Left lobe of liver (tissue), 2 donors: ENCODE data around the gene HELQ. TPM values are rescaled to one million over a fixed set of nuclear protein-coding genes. Genes with fewer than 3 reads are reported as not detected.

Experiments
- ATAC-seq: fragments of 200-7000 bp; cut with Tn5 transposase; one replicate; pipeline ENCODE4 v1.9.1; 2020; ENCODE audit warnings: mild to moderate bottlenecking, moderate library complexity
- DNase-seq: peaks from one replicate; pipeline ENCODE4 v3.0.0-alpha.2; 2020; ENCODE audit warnings: low spot score
- total RNA-seq: library from RNA; stranded (reverse); gene quantifications from one replicate; pipeline ENCODE4 v1.2.1, GENCODE V29; 2021
- donor health status: DM: no; HTN: no; CAD: no; lungs with moderate emphysema.
- donor health status: DM: no; HTN: yes; CAD: no.

HELQ gene
- total RNA-seq, 1 donor from 2014 or later, result 6.7 TPM

DNA sequence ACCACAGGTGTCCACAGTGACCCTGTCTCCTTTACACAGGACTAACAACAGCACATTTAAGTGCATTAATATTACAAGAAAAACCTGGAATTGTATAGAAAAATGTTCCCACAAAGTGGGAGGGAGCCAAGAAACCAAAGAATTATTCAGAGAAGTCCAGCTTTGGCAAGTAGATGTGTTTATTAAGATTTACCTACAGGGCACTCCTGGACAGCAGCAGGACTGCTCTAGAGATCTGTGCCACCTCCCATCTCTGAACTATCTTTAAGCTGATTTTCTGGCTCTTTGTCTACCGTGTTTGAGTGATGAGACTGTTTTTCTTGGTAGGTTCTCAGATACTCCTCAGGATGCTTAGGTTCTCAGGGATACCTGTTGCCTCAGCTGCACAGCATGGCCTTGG, 82.7 kb downstream of the HELQ start:
- ATAC-seq (no peak), DNase-seq (no peak)

DNA sequence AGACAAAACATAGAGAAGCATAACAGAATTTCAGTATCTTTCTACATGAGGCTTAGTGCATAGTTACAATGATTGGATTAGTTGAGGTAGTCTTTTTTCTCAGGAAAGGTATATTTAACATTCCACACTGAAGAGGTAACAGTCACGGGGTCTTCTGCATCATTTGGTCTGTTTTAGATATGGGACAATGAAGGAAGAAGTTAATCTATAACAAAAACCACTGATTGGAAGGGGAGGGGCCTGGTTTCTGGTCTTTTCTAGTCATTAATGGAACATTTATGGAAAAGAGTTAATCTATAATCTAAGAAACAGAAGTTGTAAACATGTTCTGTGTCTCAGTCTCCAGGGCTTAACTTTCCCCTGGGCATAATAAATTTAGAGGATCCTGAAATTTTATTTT, 83.7 kb downstream of the HELQ start:
- ATAC-seq, result no peak
- DNase-seq, result no peak

- DNase-seq (no peak), ATAC-seq (no peak)
Observed at GRCh38 chr4:83371235-83371634, 84.4 kb downstream of the HELQ start.

- DNase-seq, result no peak
- no peak for ATAC-seq
Observed at GRCh38 chr4:83370640-83370906, 85.0 kb downstream of the HELQ start.

GRCh38 chr4:83369831-83370639, 85.6 kb downstream of the HELQ start:
- DNase-seq, result no peak
- peak; percentile 16 for ATAC-seq

DNA sequence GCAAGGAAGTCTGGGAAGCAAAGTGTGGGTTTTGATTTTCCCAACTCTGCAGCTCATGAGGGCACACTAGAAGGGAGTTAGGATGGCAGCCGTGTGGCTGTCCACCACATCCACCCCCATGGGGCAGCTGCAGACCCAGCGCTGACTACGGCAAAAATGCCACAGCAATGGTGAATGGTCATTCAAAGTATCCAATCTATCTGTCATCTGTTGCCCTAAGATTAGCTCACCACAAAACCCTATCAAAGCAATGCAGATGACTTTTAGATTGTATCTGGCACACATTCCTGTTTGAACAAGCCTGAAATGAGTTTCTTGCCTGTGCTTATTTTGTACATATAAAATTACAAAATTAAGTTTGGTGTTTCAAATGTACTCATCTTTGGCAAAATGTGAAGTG, 91.3 kb downstream of the HELQ start:
- ATAC-seq (no peak), DNase-seq (no peak)

- no peak for DNase-seq
- ATAC-seq, result peak; percentile 72
Observed at GRCh38 chr4:83362492-83363329, 92.9 kb downstream of the HELQ start.

DNA sequence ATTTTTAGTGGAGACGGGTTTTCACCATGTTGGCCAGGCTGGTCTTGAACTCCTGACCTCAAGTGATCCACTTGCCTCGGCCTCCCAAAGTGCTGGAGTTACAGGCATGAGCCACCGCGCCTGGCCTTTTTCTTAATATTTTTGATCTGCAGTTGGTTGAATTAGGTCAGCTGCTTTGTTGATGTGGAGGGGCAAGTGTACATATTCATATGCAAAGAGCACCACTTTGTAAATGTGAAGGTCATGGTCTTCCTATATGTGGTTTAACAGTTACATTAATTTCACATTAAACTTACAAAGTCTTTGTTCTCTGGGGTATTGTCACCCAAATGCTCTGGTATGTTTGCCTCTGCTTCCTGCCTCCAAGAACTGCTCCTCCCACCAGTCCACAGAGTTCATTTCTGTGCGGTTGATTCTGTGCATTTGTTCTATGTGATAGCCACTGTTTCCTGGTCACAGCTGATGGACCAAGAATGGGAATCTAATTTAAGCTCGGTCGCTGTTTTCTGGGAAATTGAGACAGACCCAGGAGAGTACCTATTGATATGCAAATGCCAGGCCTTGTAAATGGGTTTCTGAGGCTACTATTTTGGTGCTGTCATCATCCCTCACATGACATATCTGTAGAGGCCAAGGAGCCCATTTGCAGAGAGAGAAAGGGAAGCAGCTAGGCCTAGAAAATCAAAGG, 94.1 kb downstream of the HELQ start:
- no peak for ATAC-seq
- DNase-seq, result no peak

- ATAC-seq (no peak), DNase-seq (no peak)
Observed at GRCh38 chr4:83360018-83360417, 95.6 kb downstream of the HELQ start.

DNA sequence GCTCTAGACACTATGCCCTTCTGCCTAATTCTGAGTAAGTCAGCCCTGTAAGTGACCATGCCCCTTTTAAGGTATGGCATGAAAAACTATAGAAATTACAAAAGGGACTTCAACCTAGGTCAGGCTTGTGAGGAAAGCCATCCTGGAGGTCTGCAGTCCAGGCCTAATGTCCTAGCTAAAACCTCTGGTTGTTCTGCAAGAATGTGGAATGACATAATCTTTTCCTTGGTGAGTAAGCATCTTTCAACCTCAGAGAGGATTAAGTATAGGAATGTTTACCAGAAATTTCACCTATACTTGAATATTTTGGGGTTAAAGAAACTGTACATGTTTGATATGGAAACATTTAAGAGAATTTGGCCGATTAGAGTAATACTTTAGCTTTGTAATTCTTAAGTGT, 97.2 kb downstream of the HELQ start:
- DNase-seq, result no peak
- ATAC-seq, result no peak

Other genes with a start within 250 kb of the HELQ start
- gene COQ2, start 171.0 kb downstream of the HELQ start, total RNA-seq, result 10.3 TPM
- gene HPSE, start 121.0 kb downstream of the HELQ start, total RNA-seq, result 0.75 TPM
- gene MRPS18C, start 235 bp upstream of the HELQ start, total RNA-seq, result 26.8 TPM
- 1.8 TPM for gene ABRAXAS1, start 29.3 kb upstream of the HELQ start, total RNA-seq
- 9.0 TPM for gene GPAT3, start 80.3 kb upstream of the HELQ start, total RNA-seq